ENCODE data around the gene SP8.
A peak's percentile ranks its signal among the peaks of the same experiment; 100 is the strongest.
"Not testable (repeated sequence)": the region's sequence is repeated elsewhere in the genome, so short reads cannot be mapped to it uniquely, and the experiment has no call there.

The SP8 gene

DNA sequence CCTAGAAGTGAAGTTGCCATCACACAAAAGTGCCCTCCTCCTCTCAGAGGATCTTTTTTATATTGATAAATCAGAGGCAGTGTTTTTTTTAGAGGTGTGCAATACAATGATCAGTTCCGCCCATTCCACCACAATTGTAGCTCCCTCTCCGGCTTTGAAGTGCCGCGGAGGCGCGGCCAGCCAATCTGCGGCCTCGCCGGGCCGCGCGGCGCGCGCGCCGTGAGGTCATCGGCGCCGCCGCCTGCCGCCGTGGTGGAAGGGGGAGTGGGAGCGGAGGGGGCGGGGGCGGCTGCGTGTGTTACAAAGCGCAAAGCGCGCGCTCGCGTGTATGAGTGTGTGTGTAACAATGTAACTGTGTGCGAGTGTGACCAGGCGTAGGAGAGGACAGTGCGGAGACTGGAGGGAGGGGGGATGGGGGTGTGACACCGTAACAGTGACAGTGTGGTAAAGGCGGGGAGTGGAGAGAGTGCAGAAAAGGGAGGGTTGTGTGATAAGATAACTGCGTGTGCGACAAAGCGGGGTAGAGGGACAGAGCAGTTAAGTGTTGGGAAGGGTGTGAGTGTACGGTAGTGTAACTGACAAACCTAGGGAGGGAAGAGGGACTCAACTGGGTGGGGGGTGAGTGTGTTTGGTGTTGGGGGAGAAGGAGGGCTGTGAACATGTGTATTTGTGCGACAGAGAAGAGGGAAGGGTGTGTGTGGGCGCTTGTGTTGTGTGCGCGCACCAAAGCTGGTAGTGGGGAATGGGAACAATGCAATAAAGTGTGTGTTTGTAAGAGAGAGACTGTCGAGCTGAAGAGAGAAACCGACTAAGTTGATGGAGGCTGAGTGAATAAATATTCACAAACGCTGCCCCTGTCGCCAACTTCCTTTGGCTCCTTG lies at the start of gene SP8:
TSS of gene SP8 (minus strand) at position 108 of the 881 bp plus-strand sequence. CDS start at position 20, 88 bp downstream.
- peak; percentile 63 for DNase-seq (ENCODE audit: low read depth)

- DNase-seq (ENCODE audit: low read depth), result not testable (repeated sequence)
Measured at GRCh38 chr7:20836424-20836823, 49.7 kb upstream of the SP8 start.

GRCh38 chr7:20835111-20835750 lies 48.5 kb upstream of the SP8 start:
- DNase-seq (ENCODE audit: low read depth), result peak; percentile 45

GRCh38 chr7:20834656-20835055 lies 48.0 kb upstream of the SP8 start:
- DNase-seq (ENCODE audit: low read depth), result no peak

DNA sequence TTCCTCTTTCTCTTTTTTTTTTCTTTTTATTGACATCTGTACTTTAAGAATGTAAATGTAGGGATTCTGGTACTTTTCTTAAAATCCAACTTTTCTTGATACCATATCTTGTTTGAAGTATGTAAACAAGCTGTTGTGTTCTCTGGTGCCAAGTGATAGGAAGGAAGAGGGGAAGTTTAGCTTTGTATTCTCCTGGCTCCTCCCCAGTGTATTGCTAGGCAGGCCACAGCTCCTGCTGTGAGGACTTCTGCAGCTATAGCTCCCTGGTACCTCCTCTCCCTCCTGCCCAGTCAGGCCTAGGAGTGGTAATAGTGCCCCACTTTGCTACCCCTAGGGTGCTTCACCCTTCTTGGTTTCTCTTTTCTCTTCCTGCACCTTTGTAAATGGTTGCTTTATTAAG lies 45.3 kb upstream of the SP8 start:
- DNase-seq (ENCODE audit: low read depth), result peak; percentile 7

- DNase-seq (ENCODE audit: low read depth), result no peak
Measured at GRCh38 chr7:20831451-20831850, 44.8 kb upstream of the SP8 start.

DNA sequence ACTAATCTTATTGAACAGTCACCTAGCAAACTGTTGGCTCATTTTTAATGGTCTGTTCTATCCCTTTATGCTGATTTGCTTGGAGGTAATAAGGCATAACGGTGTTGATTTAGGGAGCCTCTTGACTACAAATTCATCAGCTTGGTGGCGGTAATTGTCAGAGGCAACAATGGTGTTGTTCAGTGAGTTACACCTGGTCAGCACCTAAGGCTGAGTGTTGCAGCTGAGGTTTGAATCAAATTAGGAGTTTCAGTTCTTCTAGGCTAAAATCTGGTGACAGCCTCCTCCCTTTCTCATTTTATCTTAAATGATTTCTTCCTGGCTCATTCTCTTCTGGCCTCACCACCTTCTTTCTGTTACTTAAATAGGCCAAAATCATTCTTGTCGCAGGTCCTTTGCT lies 42.3 kb upstream of the SP8 start:
- DNase-seq (ENCODE audit: low read depth), result no peak

DNA sequence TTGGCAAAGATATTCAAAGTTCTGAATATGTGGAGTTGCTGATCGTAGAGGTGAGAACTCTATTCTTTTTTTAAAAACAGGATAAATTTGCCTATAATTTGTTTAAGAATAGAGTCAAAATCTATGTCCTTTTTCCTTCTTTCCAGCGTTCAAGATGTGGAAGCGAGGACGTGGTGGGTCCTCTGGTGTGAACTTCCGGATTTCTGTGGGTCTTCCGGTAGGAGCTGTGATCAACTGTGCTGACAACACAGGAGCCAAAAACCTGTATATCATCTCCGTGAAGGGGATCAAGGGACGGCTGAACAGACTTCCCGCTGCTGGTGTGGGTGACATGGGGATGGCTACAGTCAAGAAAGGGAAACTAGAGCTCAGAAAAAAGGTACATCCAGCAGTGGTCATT lies 40.5 kb upstream of the SP8 start:
- DNase-seq (ENCODE audit: low read depth), result no peak

GRCh38 chr7:20826243-20826642 lies 39.6 kb upstream of the SP8 start:
- DNase-seq (ENCODE audit: low read depth), result no peak

GRCh38 chr7:20825555-20825954 lies 38.9 kb upstream of the SP8 start:
- no peak for DNase-seq (ENCODE audit: low read depth)

GRCh38 chr7:20821390-20821789 lies 34.7 kb upstream of the SP8 start:
- not testable (repeated sequence) for DNase-seq (ENCODE audit: low read depth)

- DNase-seq (ENCODE audit: low read depth), result no peak
Measured at GRCh38 chr7:20816372-20816959, 29.8 kb upstream of the SP8 start.

DNA sequence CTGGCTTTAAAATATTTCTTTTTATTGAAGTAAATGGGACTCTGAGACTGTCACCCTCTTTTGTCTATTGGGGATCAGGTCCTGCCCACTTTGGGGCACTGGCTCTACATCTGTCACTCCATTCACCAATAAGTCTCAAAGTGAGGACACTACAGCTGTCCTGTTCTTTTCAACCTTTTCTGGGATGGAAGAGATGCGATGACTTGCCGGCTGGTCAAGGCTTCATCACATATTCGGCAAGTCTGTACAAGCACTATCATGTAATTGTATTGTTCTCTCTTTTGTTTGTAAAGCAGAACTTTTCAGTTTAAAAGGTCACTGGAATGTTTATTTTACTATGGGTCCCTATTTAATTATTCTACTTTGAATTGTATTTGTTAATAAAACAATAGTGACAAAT lies 17.7 kb upstream of the SP8 start:
- DNase-seq (ENCODE audit: low read depth), result no peak

- no peak for DNase-seq (ENCODE audit: low read depth)
Measured at GRCh38 chr7:20799566-20800366, 13.1 kb upstream of the SP8 start.

DNA sequence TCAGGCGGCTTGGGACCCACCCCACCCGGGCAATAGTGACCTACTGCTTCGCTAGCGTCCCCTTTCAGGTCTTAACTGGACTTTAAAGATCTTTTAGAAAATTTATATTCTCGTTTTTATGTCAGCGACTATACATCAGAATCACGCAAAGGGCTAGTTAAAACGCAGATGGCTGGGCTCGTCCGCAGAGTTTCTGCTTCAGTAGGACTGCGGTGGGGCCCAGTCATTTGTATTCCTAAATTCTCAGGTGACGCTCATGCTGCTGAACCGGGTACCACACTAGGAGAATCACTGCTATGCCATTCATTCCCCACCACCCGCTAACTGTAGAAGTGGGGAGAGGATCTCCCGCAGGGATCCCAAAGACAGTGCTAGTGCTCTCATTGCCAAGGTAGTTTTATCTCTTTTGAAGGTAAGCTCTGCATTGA lies 12.0 kb upstream of the SP8 start:
- DNase-seq (ENCODE audit: low read depth), result no peak

- DNase-seq (ENCODE audit: low read depth), result no peak
Measured at GRCh38 chr7:20798081-20798693, 11.5 kb upstream of the SP8 start.

DNA sequence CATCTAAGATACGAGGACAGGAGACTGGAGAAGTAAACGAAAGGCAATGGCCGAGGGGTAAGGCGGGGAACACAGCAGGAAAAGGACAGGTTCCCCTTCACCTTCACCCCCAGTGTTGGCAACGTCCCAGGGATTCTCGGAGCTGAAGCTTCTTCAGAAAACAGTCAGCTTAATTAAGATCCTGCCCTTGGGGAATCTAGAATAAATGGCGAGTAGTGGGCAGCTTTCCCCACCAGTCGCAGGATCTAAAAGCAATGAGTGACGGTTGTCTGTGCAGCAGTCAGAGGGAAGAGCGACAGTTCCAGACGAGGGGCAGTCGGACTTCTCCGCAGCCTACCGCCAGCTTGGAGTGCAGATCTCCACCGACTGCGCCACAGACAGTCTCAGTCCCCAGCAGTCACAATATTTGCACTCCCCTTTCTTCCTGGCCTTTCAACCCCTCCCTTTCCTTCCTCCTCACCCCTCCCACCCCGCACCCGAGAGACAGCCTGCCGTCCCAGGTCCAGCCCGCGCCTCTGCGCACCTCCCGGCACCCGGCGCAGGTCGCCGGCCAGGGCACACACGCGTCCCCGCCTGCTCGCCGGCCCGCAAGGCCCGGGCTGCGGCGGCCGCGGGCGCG lies 10.9 kb upstream of the SP8 start:
- no peak for DNase-seq (ENCODE audit: low read depth)

GRCh38 chr7:20797042-20797461 lies 10.4 kb upstream of the SP8 start:
- DNase-seq (ENCODE audit: low read depth), result no peak

GRCh38 chr7:20796500-20796899 lies 9.8 kb upstream of the SP8 start:
- no peak for DNase-seq (ENCODE audit: low read depth)

- DNase-seq (ENCODE audit: low read depth), result no peak
Measured at GRCh38 chr7:20795881-20796280, 9.2 kb upstream of the SP8 start.

DNA sequence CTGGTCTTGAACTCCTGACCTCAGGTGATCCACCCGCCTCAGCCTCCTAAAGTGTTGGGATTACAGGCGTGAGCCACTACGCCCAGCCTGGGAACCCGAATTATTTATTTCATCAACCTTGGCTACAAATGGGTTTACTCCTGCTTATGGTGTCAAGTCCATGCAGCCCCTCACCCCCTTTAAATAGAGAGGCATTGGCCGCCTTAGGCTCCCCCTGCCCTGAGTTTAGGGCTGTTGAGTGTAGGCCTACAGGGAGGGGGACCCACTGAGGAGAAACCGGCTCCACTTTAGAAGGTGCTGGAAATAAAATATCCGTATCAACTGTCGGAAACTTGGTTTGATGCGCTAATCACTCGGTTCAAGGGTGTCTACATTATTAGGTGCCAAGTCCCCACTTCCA lies 8.7 kb upstream of the SP8 start:
- no peak for DNase-seq (ENCODE audit: low read depth)
